PC-9 (cell line): ENCODE measurements around the gene INKA2. TPM values are rescaled to one million over a fixed set of nuclear protein-coding genes. Genes with fewer than 3 reads are reported as not detected.

Experiments
- BruUV-seq: library from RNA; stranded (reverse); fragments of 400-500 nt; replicated peaks from 2 replicates; lab custom pipeline; 2021; lab: Mats Ljungman, UMichigan
- CTCF ChIA-PET: fragments of 300-600 bp; sonication (Branson Sonifier 250); formaldehyde crosslinking; loops from one replicate; lab custom pipeline; 2022; ENCODE audit warnings: antibody characterized with exemption; lab: Charles Lee
- POLR2A ChIA-PET: fragments of 300-600 bp; sonication (Branson Sonifier 250); formaldehyde crosslinking; loops from one replicate; lab custom pipeline; 2022; ENCODE audit warnings: antibody characterized with exemption; ENCODE audit not compliant: unreplicated experiment; lab: Charles Lee
- DNase-seq, 2 experiments: peaks; one replicate each; pipeline versions ENCODE4 v3.0.0 to v3.0.0-alpha.2; 2015 to 2022; ENCODE audit warnings: mixed read lengths in 1 of 2
- H2AFZ ChIP-seq: fragments of 200-600 bp; sonication (generic); 2 replicates; pipeline ENCODE4 v1.8.1; 2017; ENCODE audit warnings: antibody characterized with exemption
- H3F3A ChIP-seq: fragments of 200-600 bp; sonication (generic); 2 replicates; pipeline ENCODE4 v1.8.1; 2017; ENCODE audit warnings: antibody characterized with exemption, mild to moderate bottlenecking, low read depth; ENCODE audit not compliant: insufficient read depth
- H3K27ac ChIP-seq: fragments of 200-600 bp; sonication (generic); 2 replicates; pipeline ENCODE4 v1.6.1; 2016; ENCODE audit warnings: mixed run types
- H3K27me3 ChIP-seq: fragments of 200-600 bp; sonication (generic); 2 replicates; pipeline ENCODE4 v1.6.1; 2016; ENCODE audit warnings: low read depth, mixed run types; ENCODE audit not compliant: insufficient read depth
- H3K36me3 ChIP-seq: fragments of 200-600 bp; sonication (generic); 2 replicates; pipeline ENCODE4 v1.6.1; 2016; ENCODE audit warnings: low read depth, mixed run types
- H3K4me1 ChIP-seq: fragments of 200-600 bp; sonication (generic); replicated peaks from 2 replicates; pipeline ENCODE4 v1.6.1; 2016; ENCODE audit warnings: mixed run types; ENCODE audit not compliant: insufficient read depth
- H3K4me2 ChIP-seq: fragments of 200-600 bp; sonication (generic); 2 replicates; pipeline ENCODE4 v1.6.1; 2017; ENCODE audit warnings: mixed run types
- H3K4me3 ChIP-seq: fragments of 200-600 bp; sonication (generic); 2 replicates; pipeline ENCODE4 v1.6.1; 2016; ENCODE audit warnings: mixed run types
- H3K79me2 ChIP-seq: fragments of 200-600 bp; sonication (generic); 2 replicates; pipeline ENCODE4 v1.6.1; 2017; ENCODE audit warnings: low read depth, mixed run types
- H3K9me2 ChIP-seq: fragments of 200-600 bp; sonication (generic); 2 replicates; pipeline ENCODE4 v1.8.1; 2017; ENCODE audit warnings: mild to moderate bottlenecking; ENCODE audit not compliant: insufficient read depth
- H3K9me3 ChIP-seq: fragments of 200-600 bp; sonication (generic); 2 replicates; pipeline ENCODE4 v1.8.1; 2016; ENCODE audit warnings: low read depth; ENCODE audit not compliant: insufficient read depth
- H4K20me1 ChIP-seq: fragments of 200-600 bp; sonication (generic); 2 replicates; pipeline ENCODE4 v1.8.1; 2017; ENCODE audit not compliant: insufficient read depth
- EZH2 ChIP-seq: fragments of 200-600 bp; sonication (generic); IDR thresholded peaks from 2 replicates; pipeline ENCODE4 v1.8.0; 2017; ENCODE audit warnings: antibody characterized with exemption, low read depth
- intact Hi-C: fragments of 100-400 bp; cut with micrococcal nuclease; formaldehyde crosslinking; loops from one replicate; pipeline ENCODE4 v1.10.0; 2022; ENCODE audit not compliant: unreplicated experiment
- total RNA-seq: library from RNA; stranded (reverse); gene quantifications from 2 replicates; pipeline ENCODE4 v1.2.3, GENCODE V29; 2021
- TF ChIP-seq, protein P1 (sequence below): fragments of 200-600 bp; sonication (generic); conservative IDR thresholded peaks from 2 replicates; pipeline ENCODE4 v1.6.1; 2017; ENCODE audit warnings: mixed run types, antibody characterized with exemption, mild to moderate bottlenecking, moderate library complexity

Gene INKA2
- total RNA-seq, 1 experiment from 2014 or later, result 1.4 TPM

DNA sequence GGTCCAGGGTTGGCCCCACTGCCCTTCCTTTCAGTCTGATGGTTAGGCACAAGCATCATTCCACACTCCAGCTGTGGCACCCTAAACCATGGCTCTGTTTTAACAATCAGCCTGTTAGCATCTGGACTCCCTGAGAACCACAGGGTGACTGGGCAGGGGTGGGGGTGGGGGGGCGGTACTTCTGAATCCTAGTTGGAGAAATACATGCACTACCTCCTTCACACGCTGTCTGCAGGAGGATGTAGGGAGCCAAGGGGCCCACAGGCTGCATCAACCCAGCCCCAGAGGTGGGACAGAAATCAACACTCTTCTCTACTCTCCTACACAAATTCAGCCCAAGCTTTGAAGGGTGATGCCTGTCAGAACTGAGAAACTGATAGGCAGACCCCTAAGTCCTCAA, 40.4 kb upstream of the INKA2 start:
- no peak overlapping the region for H3K27ac ChIP-seq
- H3K4me1 ChIP-seq, result no peaks in the 10 kb centered on the region
- BruUV-seq, result no TSS peak
- no peak overlapping the region for H3K4me2 ChIP-seq
- no peak for DNase-seq
- no peaks in the 10 kb centered on the region for H3F3A ChIP-seq
- H2AFZ ChIP-seq, result no peak overlapping the region
- no peaks in the 10 kb centered on the region for H3K36me3 ChIP-seq
- H3K4me3 ChIP-seq, result no peak overlapping the region
- CTCF ChIA-PET, result no interaction called here
- no peaks in the 10 kb centered on the region for H3K9me2 ChIP-seq
- H4K20me1 ChIP-seq, result no peaks in the 10 kb centered on the region
- no peaks in the 10 kb centered on the region for H3K79me2 ChIP-seq
- intact Hi-C loops, result no loop called here
- peaks cover 80% of the 10 kb centered on the region for H3K27me3 ChIP-seq
- TF ChIP-seq EZH2, result no peak
- TF ChIP-seq, protein P1, sequence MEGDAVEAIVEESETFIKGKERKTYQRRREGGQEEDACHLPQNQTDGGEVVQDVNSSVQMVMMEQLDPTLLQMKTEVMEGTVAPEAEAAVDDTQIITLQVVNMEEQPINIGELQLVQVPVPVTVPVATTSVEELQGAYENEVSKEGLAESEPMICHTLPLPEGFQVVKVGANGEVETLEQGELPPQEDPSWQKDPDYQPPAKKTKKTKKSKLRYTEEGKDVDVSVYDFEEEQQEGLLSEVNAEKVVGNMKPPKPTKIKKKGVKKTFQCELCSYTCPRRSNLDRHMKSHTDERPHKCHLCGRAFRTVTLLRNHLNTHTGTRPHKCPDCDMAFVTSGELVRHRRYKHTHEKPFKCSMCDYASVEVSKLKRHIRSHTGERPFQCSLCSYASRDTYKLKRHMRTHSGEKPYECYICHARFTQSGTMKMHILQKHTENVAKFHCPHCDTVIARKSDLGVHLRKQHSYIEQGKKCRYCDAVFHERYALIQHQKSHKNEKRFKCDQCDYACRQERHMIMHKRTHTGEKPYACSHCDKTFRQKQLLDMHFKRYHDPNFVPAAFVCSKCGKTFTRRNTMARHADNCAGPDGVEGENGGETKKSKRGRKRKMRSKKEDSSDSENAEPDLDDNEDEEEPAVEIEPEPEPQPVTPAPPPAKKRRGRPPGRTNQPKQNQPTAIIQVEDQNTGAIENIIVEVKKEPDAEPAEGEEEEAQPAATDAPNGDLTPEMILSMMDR, result no peak
- POLR2A ChIA-PET, result no interaction called here
- H3K9me3 ChIP-seq, result no peaks in the 10 kb centered on the region

DNA sequence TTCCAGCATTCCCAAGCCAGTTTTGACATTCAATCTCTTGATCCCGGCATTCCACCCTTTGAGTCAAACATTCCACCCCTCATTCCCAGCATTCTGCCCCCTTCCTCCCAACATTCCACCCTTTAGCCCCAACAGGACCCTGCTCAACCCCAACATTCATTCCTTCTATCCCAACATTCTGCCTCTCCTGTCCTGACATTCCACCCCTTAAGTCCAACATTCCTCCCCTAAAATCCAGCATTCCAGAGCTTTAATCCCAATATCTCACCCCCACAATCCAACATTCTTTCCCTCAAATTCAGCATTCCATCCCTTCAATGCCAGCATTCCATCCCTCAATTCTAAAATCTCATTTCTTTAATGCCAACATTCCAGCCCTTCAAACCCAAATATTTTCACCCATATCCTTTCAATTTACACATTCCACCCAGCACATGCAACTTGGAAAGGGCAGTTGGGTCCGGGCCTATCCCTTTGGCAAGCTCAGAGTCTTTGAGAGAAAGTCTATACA, 39.4 kb upstream of the INKA2 start:
- CTCF ChIA-PET, result no interaction called here
- BruUV-seq, result no TSS peak

DNA sequence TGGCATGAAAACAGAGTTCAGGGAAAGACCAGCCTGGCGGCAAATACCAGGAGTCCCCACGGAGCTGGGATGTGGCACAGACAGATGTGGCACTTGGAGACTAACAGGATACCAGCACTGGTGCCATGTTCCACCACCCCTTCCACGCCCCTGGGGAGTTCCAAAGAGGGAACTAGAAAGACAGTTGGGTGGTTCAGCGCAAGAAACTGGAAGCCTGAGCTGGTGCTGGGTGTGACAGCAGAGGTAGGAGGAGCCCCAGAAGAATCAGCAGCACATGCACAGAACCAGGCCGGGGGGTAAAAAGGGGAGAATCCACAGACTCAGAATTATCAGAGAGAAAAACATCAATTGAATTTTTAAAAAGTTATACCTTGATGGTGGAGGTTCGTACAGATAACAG, 38.9 kb upstream of the INKA2 start:
- no peak for DNase-seq
- TF ChIP-seq EZH2, result no peak
- TF ChIP-seq, protein P1, result no peak
- BruUV-seq, result no TSS peak
- Histone ChIP-seq H3K9me2 (no peaks in the 10 kb centered on the region), H3K27ac (no peak overlapping the region), H2AFZ (no peak overlapping the region), H4K20me1 (no peaks in the 10 kb centered on the region), H3K4me1 (no peaks in the 10 kb centered on the region), H3K79me2 (no peaks in the 10 kb centered on the region), H3K4me2 (no peak overlapping the region), H3K27me3 (peaks cover 73% of the 10 kb centered on the region), H3K4me3 (no peak overlapping the region), H3F3A (no peaks in the 10 kb centered on the region), H3K36me3 (no peaks in the 10 kb centered on the region), H3K9me3 (no peaks in the 10 kb centered on the region)
- ChIA-PET POLR2A (no interaction called here), CTCF (interaction anchor here (0.5 kb wide), 1 partner anchor 632 kb away, joined by 4 read pairs; no protein-coding TSS in a partner anchor)
- intact Hi-C loops, result no loop called here

More for the DNA sequence above, 39.4 kb upstream of the INKA2 start:
- Histone ChIP-seq H3K4me1 (no peaks in the 10 kb centered on the region), H3F3A (no peaks in the 10 kb centered on the region), H3K9me3 (no peaks in the 10 kb centered on the region), H2AFZ (no peak overlapping the region), H3K4me2 (no peak overlapping the region), H3K36me3 (no peaks in the 10 kb centered on the region), H3K27ac (no peak overlapping the region), H3K4me3 (no peak overlapping the region), H3K79me2 (no peaks in the 10 kb centered on the region), H4K20me1 (no peaks in the 10 kb centered on the region), H3K9me2 (no peaks in the 10 kb centered on the region), H3K27me3 (peaks cover 78% of the 10 kb centered on the region)
- no peak for DNase-seq
- TF ChIP-seq EZH2, result no peak
- TF ChIP-seq, protein P1, result no peak
- intact Hi-C loops, result no loop called here
- POLR2A ChIA-PET, result no interaction called here
